OCI-M2 (cell line): ENCODE data around the gene NADSYN1.

ENCODE experiments used
- DNase-seq: peaks from one replicate; lab custom pipeline; 2025; ENCODE audit not compliant: unreplicated experiment; lab: John Stamatoyannopoulos, UW

The NADSYN1 gene

GRCh38 chr11:71432761-71433647 is 20.0 kb upstream of the NADSYN1 start:
- no peak for DNase-seq

DNA sequence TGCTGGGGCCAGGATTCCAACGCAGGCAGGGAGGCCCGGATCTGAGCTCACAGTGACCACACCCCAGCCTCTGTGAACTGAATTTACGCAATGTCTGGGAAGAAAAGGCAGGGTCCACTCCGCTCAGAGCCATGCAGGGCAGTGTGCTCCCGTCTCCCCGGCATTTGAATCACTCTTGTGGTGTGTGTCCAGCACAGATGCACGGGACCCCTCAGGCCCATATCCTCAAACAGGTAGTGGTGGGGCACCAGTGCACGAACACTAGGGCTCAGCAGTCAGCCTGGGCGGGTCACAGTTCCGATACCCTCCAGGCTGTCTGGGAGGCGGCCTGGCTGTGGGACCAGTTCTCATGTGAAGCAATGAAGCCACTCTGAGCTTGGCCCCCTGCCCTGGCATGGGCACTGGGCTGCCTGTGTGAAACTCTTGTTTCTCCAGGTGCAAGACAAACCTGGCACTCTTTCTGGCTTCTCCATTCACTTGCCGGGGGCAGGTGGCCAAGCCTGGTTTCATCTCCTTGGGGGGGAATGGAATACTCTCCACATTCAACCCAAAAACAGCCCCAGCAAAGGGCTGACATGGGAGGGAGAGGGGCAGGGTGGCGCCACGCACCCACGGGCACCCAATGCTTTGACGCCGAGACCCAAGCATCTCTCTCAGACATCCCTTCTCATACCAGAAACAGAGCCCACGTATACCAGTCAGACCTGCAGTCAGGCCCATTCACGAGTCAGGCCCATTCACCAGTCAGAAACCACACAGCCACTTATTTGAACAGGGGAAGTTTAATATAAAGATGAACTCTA is 19.2 kb upstream of the NADSYN1 start:
- DNase-seq: no peak

GRCh38 chr11:71434576-71435130 is 18.4 kb upstream of the NADSYN1 start:
- no peak for DNase-seq

DNA sequence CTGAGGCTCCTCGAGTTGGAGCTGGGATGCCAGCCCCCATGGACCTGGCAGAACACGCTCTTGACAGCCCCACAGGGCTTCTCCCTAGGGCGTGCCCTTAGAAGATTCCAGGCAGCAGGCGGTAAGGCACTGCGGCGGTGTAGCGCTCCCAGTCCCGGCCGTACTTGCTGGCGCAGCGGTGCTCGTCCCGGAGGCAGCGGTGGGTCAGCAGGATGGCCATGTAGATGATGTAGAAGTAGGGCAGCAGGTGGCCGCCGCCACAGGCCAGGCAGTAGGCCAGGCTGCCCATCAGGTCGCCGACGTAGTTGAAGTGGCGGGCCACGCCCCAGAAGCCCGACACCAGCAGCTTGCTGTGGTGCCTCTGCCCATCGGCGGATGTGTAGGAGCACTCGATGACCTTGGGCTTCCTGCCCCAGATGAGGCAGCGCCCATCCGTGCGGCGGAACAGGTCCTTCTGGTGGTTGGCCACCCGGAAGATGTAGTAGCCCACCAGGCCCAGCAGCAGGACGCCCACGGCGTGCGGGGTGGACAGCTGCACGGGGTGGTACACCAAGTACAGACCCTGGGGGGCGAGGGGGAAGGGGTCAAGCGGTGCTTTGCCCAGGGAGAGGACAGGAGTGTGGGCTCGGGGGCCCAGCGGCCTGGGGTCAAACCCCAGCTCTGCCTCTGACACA is 17.6 kb upstream of the NADSYN1 start:
- DNase-seq: no peak

GRCh38 chr11:71436861-71437260 is 16.1 kb upstream of the NADSYN1 start:
- DNase-seq: no peak

DNA sequence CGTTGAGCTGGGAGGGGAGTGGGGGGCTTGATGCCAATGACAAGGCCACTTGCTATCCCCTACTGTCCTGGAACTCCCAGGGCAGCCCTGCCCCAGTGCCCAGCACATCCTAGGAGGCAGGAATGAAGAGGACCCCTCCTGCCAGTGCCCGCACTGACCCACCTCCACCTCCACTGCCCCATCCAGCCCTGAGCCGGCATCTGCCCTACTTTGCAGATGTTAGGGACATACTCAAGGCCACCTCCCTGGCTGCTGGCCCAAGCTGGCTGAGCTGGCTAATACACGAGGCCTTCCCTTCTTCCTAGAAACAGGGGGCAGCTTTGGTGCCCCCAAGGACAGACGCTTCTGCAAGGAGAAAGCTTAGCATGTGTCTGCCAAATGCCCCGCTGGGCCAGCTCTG is 15.6 kb upstream of the NADSYN1 start:
- DNase-seq: no peak

- DNase-seq: no peak
Observed at GRCh38 chr11:71437879-71438278, 15.1 kb upstream of the NADSYN1 start.

GRCh38 chr11:71438650-71439049 is 14.4 kb upstream of the NADSYN1 start:
- DNase-seq: no peak

- no peak for DNase-seq
Observed at GRCh38 chr11:71440021-71440755, 12.8 kb upstream of the NADSYN1 start.

- no peak for DNase-seq
Observed at GRCh38 chr11:71441251-71441650, 11.8 kb upstream of the NADSYN1 start.

GRCh38 chr11:71442123-71442522 is 10.9 kb upstream of the NADSYN1 start:
- DNase-seq: no peak

- DNase-seq: no peak
Observed at GRCh38 chr11:71442880-71443279, 10.1 kb upstream of the NADSYN1 start.

DNA sequence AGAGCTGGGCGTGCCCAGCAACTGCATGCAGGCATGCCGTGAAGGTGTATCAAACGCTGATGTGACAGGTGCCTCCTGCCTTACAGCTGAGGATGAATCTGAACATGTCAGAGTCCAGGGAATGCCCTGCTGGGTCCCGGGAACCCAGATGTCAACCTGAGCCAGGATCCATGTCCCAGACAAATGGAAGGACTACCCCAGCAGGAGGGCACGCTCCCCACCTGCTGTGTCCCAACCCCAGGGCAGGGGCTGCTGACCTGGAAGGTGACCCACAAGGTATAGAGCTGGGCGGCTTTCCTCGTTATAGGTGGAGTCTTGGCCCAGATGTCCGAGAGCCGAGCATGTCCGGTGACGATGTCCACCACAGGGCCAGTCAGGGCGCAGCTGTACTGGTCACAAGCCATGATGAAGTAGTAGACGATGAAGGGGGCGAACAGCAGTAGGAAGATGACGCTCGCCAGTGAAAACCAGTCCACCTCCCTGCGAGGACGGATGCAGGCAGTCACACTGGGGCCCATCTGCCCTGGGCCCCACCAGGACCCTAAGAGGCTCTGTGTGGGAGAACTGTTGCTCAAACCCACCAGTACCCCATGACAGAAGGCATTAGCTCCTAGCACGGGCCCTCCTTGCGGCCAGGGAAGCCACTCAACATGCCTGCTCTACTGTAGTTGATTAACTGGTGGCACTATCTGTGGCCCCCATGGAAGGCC is 9.1 kb upstream of the NADSYN1 start:
- no peak for DNase-seq

- no peak for DNase-seq
Observed at GRCh38 chr11:71444811-71445210, 8.2 kb upstream of the NADSYN1 start.

DNA sequence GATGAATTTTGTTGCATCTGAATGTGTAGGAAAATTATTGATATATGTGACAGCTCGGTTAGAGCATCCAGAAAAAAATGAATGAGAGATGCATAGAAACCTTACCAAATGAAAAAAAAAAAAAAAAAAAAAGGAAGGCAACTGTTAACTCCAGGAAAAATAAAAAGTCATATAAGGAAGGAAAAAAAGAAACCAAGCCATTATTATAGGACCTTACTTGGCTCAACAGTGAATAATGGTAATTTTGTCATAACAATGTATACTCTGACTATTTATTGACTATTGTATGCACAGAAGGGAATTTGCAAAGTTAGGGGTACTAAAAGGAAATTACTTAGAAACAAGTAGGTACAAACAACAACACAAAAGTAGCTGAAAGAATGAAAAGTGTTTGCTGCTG is 6.9 kb upstream of the NADSYN1 start:
- no peak for DNase-seq

DNA sequence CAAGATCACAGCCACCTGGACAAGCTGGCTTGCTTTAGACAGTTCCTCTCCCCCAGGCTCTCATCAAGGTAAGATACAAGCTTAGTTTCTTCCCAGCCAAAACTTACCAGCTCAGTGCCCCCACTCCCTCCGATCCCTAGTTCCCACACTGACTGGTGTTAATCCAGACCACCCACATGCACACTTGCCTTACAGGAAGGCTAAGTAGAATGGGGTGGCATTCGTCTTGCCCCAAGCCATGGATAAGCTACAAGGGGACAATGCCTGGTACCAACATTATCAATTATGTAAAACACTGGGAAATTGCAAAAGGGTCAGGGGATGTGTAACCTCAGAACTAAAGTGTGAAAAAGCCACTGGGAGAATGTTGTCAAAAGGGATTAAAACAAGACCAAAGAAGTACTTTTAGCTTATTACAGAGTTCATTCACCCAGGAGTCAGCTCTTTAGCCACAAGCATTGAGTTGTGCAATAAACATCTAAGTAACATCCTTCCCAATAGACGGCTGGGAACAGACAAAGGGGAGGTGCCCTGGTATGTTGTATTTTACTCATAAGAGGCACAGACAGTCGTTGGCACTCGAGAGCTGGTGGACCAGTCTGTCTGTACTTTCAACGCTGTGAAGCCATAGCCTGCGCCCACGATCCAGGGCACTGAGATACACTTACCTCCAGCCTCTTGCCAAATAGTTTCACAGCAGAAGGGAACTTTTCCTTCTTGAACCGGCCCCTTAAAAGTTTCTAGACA is 5.9 kb upstream of the NADSYN1 start:
- DNase-seq: no peak

DNA sequence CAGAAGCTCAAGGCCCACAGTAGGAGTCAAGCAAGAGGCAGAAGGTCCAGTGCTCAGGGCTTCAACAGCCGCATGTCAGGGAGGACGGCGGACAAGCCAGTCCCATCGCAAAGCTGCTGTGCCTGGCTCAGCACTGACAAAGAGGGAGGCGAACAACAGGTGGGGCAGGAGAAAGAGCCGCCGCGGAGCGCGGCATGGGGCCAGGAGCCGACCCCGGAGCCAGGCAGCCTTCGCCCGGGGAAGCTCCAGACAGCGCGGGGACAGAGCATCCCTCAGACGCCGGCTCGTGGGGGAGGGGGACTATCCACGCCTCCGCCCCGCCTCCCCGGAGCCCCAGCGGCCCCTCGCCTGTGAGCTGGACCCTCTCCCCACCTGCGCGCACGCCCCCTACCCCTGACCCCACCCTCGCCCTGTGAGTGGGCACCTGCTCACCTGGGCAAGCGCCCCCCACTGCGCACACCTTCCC is 5.2 kb upstream of the NADSYN1 start:
- DNase-seq: no peak

GRCh38 chr11:71448257-71449171 is 4.5 kb upstream of the NADSYN1 start, which contains the start of gene DHCR7:
Gene DHCR7 (minus strand): TSS chr11:71448393. CDS start chr11:71444952, 3,441 bp downstream.
- peak; percentile 55 for DNase-seq
